Choroid plexus epithelial cell (primary cell): ENCODE measurements around the gene BHLHE23.
"Not testable (repeated sequence)": the region's sequence is repeated elsewhere in the genome, so short reads cannot be mapped to it uniquely, and the experiment has no call there.

Experiments used
- DNase-seq: peaks from one replicate; pipeline ENCODE4 v3.0.0-alpha.2; 2010; ENCODE audit warnings: low read depth
- H3K4me3 ChIP-seq: 2 replicates; pipeline ENCODE4 v1.5.1; 2011; ENCODE audit warnings: low read depth, mild to moderate bottlenecking, control low read depth, low read length, moderate library complexity
- TF ChIP-seq, protein P1 (sequence below): conservative IDR thresholded peaks from 2 replicates; pipeline ENCODE4 v1.5.1; 2011; ENCODE audit warnings: low read depth, mild to moderate bottlenecking, control low read depth, inconsistent platforms, low read length, moderate library complexity

Gene BHLHE23

DNA sequence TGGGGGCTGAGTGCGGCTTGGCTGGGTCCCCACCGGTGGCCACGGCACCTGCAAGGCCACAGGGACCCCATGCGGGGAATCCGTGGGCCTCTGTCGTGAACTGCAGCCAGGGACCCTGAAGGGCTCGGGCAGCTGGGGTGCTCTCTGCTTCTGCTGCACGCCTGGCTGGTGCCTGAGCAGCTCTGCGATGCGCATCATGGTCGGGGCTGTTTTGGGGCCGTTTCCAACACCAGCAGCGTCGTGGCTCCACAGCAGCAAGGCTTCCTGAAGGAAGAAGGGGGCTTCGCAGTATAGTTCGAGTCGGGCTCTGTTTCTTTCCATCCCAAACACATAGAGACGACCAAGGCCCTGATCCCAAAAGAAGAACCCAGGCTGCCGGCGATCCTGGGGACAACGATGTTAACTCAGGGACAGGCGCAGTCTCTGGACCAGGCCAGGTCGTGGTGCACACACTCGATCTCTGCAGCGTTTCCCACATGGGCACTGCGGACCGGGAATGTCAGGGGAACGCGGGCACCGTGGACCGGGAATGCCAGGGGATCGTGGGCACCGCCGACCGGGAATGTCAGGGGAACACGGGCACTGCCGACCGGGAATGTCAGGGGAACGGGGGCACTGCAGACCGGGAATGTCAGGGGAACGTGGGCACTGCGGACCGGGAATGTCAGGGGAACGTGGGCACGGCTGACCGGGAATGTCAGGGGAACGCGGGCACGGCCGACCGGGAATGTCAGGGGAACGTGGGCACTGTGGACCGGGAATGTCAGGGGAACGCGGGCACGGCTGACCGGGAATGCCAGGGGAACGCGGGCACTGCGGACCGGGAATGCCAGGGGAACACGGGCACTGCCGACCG lies 36.8 kb upstream of the BHLHE23 start:
- DNase-seq = no peak
- no peak overlapping the region for H3K4me3 ChIP-seq
- TF ChIP-seq, protein P1, sequence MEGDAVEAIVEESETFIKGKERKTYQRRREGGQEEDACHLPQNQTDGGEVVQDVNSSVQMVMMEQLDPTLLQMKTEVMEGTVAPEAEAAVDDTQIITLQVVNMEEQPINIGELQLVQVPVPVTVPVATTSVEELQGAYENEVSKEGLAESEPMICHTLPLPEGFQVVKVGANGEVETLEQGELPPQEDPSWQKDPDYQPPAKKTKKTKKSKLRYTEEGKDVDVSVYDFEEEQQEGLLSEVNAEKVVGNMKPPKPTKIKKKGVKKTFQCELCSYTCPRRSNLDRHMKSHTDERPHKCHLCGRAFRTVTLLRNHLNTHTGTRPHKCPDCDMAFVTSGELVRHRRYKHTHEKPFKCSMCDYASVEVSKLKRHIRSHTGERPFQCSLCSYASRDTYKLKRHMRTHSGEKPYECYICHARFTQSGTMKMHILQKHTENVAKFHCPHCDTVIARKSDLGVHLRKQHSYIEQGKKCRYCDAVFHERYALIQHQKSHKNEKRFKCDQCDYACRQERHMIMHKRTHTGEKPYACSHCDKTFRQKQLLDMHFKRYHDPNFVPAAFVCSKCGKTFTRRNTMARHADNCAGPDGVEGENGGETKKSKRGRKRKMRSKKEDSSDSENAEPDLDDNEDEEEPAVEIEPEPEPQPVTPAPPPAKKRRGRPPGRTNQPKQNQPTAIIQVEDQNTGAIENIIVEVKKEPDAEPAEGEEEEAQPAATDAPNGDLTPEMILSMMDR = no peak

DNA sequence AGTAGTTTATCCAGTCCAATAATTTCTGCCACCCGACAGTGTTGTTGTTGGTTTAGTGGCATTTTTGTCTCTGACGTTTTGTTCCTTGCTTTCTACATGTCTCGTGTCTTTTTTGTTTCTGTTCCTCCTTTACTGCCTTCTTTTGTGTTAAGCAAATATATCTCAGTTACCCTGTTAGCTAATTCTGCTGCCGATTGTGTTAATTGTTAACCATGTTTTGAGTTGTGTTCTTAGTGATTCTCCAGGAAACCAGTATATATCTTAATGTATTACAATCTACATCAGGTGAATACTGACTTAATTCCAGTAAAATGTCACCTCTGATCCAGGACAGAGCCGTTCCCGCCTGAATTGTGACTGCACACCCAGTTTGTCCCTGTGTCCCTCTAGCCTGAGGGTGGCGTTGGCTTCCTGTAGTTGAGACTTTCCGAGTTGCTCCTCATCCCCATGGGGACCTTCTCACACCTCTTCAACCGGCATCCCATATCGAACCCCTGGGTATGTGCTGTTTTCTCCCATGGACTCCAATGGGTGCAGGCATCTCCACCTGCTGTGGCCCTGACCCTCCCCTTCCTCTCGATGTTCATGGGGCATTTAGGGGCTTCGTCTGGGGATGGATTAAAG lies 35.8 kb upstream of the BHLHE23 start:
- no peak for DNase-seq
- no peak overlapping the region for H3K4me3 ChIP-seq
- TF ChIP-seq, protein P1 = no peak

DNA sequence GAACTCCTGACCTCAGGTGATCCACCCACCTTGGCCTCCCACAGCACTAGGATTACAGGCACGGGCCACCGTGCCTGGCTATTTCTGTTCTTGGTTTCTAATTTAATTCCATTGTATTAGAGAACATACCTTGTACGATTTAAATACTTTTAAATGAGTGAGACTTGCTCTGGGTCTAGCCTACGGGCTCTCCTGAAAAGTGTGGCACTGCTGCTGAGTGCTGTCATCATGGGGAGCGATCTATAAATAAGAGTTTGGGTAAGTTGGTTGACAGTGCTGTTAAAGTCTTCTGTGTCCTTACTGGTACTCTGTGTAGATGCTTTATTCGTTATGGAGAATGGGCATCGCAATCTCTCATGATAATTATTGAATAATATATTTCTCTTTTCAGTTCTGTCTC lies 35.0 kb upstream of the BHLHE23 start:
- H3K4me3 ChIP-seq = no peak overlapping the region
- no peak for DNase-seq
- TF ChIP-seq, protein P1 = no peak

DNA sequence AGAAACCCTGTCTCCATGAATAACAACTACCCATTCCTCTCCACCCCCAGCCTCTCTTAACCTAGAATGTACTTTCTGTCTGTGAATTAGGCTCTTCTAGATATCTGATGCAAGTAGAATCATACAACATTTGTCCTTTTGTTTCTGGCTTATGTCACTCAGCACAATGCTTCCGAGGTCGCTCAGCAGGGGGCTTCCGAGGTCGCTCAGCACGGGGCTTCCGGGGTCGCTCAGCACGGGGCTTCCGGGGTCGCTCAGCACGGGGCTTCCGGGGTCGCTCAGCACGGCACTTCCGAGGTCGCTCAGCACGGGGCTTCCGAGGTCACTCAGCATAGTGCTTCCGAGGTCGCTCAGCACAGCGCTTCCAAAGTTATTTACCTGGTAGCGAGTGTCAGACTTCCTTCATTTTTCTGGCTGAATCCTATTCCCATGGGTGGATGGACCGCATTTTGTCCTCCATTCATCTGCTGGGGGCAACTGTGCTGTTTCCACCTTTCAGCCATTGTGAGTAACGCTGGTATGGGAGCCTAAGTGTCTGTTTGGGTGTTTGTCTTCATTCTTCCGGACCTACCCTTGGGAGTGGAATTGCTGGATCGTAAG lies 31.0 kb upstream of the BHLHE23 start:
- DNase-seq = no peak
- TF ChIP-seq, protein P1 = no peak

DNA sequence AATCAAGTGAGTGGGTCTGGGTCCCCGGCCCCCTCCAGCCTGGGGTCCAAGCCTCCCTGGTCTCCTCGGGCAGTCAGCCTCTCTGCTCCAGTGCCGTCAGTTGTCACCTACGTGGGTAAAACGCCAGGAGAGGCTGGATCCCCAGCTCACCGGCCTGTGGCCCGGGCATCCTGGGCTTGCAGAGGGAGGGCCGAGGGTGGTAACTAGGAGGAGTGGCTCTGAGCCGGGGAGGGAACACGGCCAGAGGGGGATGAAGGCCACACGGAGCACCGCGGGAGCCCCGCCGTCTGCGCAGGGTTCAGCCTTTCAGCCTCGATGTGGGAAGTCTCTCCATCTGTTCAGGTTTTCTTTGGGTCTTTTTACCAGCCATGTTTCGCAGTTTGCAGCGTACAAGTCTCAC lies 29.5 kb upstream of the BHLHE23 start:
- TF ChIP-seq, protein P1 = no peak
- no peak for DNase-seq
- H3K4me3 ChIP-seq = no peak overlapping the region

More for the DNA sequence above, 31.0 kb upstream of the BHLHE23 start:
- no peak overlapping the region for H3K4me3 ChIP-seq

DNA sequence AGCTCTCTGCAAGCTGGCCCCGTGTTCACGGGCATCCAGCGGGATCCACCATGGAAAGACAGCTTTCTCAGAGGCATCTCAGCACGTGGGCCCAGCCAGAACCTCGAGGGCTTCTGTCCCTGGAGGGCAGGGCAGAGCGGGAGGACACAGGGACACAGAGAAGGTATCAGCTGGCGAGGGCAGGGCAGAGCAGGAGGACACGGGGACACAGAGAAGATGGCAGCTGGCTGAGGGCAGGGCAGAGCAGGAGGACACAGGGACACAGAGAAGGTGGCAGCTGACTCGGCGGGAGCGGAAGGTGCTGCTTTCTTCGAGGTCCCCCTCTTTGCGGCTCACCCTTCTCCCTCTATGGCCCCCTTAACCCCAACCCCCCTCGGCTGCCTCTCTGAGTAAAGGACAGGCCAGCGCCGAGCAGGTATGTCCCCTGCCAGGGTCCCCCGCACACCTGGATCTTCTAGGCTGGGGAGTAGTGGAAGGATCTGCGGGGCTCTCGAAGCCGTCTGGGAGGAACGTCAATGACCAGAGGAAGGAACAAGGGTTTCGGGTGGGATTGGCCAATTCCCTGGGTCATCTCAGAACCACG lies 28.9 kb upstream of the BHLHE23 start:
- TF ChIP-seq, protein P1 = no peak
- H3K4me3 ChIP-seq = no peak overlapping the region
- no peak for DNase-seq

DNA sequence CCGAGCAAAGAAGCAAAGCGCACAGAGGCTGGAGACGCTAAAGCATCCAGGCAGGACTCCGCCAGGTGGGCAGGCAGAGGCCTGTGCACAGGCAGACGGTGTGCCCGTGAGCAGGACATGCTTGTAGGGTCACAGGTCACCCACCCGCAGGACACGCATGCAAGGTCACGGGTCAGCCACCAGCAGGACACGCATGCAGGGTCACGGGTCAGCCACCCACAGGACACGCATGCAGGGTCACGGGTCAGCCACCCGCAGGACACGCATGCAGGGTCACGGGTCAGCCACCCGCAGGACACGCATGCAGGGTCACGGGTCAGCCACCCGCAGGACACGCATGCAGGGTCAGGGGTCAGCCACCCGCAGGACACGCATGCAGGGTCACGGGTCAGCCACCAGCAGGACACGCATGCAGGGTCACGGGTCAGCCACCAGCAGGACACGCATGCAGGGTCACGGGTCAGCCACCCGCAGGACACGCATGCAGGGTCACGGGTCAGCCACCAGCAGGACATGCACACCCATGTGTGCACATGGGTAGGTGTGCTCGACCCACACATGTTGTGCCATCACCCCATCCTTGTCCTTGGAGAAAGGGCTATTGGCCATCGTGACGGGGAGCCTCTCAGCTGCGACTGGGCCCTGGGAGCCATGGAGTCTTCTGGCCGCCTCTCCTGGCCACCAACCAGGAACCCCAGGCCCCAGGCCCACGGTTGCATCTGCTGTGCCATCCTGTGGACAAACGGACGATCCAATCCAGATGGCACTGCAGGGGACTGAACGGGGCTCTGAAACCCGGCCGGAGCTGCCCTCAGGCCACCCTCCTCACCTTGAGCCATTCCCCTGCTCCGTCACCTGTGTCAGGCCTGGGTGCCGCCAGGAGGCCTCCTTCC lies 28.2 kb upstream of the BHLHE23 start:
- not testable (repeated sequence) for DNase-seq, H3K4me3 ChIP-seq
